A549 (cell line): ENCODE results near the gene NEIL3. TPM values are rescaled to one million over a fixed set of nuclear protein-coding genes. Genes with fewer than 3 reads are reported as not detected.

Source experiments
- ATAC-seq, 2 experiments: fragments of 200-7000 bp in 1 of 2; fragments of >200 bp in 1 of 2; cut with Nextera tagmentation in 1 of 2; cut with Tn5 transposase in 1 of 2; 3 replicates each; pipeline versions ENCODE4 v1.8.0 to v1.9.1; 2018 to 2020; ENCODE audit warnings: mild to moderate bottlenecking in 1 of 2, moderate library complexity in 1 of 2
- CTCF ChIA-PET: fragments of 300-600 bp; sonication (Branson Sonifier 250); formaldehyde crosslinking; extraction: SDS; loops from one replicate; lab custom pipeline; 2021; ENCODE audit warnings: antibody characterized with exemption, inconsistent platforms; lab: Yijun Ruan, JAX
- POLR2A ChIA-PET: fragments of 350-600 bp; formaldehyde crosslinking; extraction: SDS; loops from one replicate; lab custom pipeline; 2021; ENCODE audit warnings: antibody characterized with exemption, inconsistent platforms; lab: Yijun Ruan, JAX
- DNase-seq, 2 experiments: peaks; one replicate each; pipeline versions ENCODE4 v3.0.0 to v3.0.0-alpha.2; 2011 to 2016; ENCODE audit warnings: low read depth in 1 of 2, low spot score in 1 of 2
- FAIRE-seq: peaks from 2 replicates; lab custom pipeline; 2011; peaks lifted over from hg19 to GRCh38; lab: Jason Lieb, UNC
- H3K27ac ChIP-seq, 2 experiments: fragments of >200 bp; sonication (Bioruptor Twin); formaldehyde crosslinking; 3 replicates each; pipeline ENCODE4 v1.5.1; 2016 to 2017
- H3K4me1 ChIP-seq: fragments of >200 bp; sonication (Bioruptor Twin); formaldehyde crosslinking; 3 replicates; pipeline ENCODE4 v1.6.1; 2016
- H3K4me2 ChIP-seq: fragments of >200 bp; sonication (Bioruptor Twin); formaldehyde crosslinking; 3 replicates; pipeline ENCODE4 v1.6.1; 2016
- H3K4me3 ChIP-seq: fragments of >200 bp; sonication (Bioruptor Twin); formaldehyde crosslinking; 3 replicates; pipeline ENCODE4 v1.5.1; 2016
- H3K9me3 ChIP-seq: fragments of >200 bp; sonication (Bioruptor Twin); formaldehyde crosslinking; 3 replicates; pipeline ENCODE4 v1.6.1; 2016
- CBX2 ChIP-seq: fragments of 200-600 bp; sonication (generic); IDR thresholded peaks from 2 replicates; pipeline ENCODE4 v1.6.1; 2016; ENCODE audit warnings: low read depth, mild to moderate bottlenecking, borderline replicate concordance
- CBX8 ChIP-seq: fragments of 200-600 bp; sonication (generic); IDR thresholded peaks from 2 replicates; pipeline ENCODE4 v1.6.1; 2016
- CEBPB ChIP-seq, 2 experiments: fragments of >200 bp in 1 of 2; sonication (Bioruptor Twin) in 1 of 2; formaldehyde crosslinking in 1 of 2; IDR thresholded peaks; 2 replicates each; pipeline ENCODE4 v1.6.1; 2012 to 2016
- CHD4 ChIP-seq: fragments of 200-600 bp; sonication (generic); IDR thresholded peaks from 2 replicates; pipeline ENCODE4 v1.6.1; 2016; ENCODE audit warnings: antibody characterized with exemption, mild to moderate bottlenecking, borderline replicate concordance
- EHF ChIP-seq: fragments of 250-450 bp; sonication (Bioruptor Pico); IDR thresholded peaks from 2 replicates; pipeline ENCODE4 v1.5.0; 2020; ENCODE audit warnings: mild to moderate bottlenecking
- EHMT2 ChIP-seq: fragments of 200-600 bp; sonication (generic); IDR thresholded peaks from 2 replicates; pipeline ENCODE4 v1.6.1; 2016; ENCODE audit warnings: antibody characterized with exemption, low read depth, mild to moderate bottlenecking, moderate library complexity
- EP300 ChIP-seq, 2 experiments: fragments of >200 bp; sonication (Bioruptor Twin); formaldehyde crosslinking; IDR thresholded peaks; 2 replicates in 1 of 2; 3 replicates in 1 of 2; pipeline ENCODE4 v1.6.1; 2016 to 2017
- ESRRA ChIP-seq: fragments of 150-350 bp; IDR thresholded peaks from 2 replicates; pipeline ENCODE4 v1.6.1; 2014; ENCODE audit warnings: mild to moderate bottlenecking, low read length, borderline replicate concordance
- GATA3 ChIP-seq: IDR thresholded peaks from 2 replicates; pipeline ENCODE4 v1.6.1; 2012; ENCODE audit warnings: borderline replicate concordance
- HDAC2 ChIP-seq: fragments of 200-600 bp; sonication (generic); IDR thresholded peaks from 2 replicates; pipeline ENCODE4 v1.6.1; 2016
- HES2 ChIP-seq: fragments of >200 bp; sonication (Bioruptor Twin); formaldehyde crosslinking; IDR thresholded peaks from 2 replicates; pipeline ENCODE4 v1.6.1; 2016
- HEYL ChIP-seq: fragments of 250-450 bp; sonication (Bioruptor Pico); IDR thresholded peaks from 2 replicates; pipeline ENCODE4 v1.8.0; 2021; ENCODE audit warnings: mild to moderate bottlenecking, moderate library complexity
- HOXA7 ChIP-seq: fragments of 250-450 bp; sonication (Bioruptor Pico); IDR thresholded peaks from 2 replicates; pipeline ENCODE4 v1.5.0; 2020; ENCODE audit warnings: mild to moderate bottlenecking, moderate library complexity
- HOXB5 ChIP-seq: fragments of 250-450 bp; sonication (Bioruptor Pico); IDR thresholded peaks from 2 replicates; pipeline ENCODE4 v1.5.0; 2020; ENCODE audit warnings: mild to moderate bottlenecking, moderate library complexity
- MAX ChIP-seq: IDR thresholded peaks from 2 replicates; pipeline ENCODE4 v1.6.1; 2012
- MAZ ChIP-seq: fragments of 150-350 bp; IDR thresholded peaks from 2 replicates; pipeline ENCODE4 v1.6.1; 2014; ENCODE audit warnings: antibody characterized with exemption, low read depth, low read length, borderline replicate concordance
- NR3C1 ChIP-seq: fragments of >200 bp; sonication (Bioruptor Twin); formaldehyde crosslinking; IDR thresholded peaks from 3 replicates; pipeline ENCODE4 v1.6.1; 2017
- SMC3 ChIP-seq: fragments of >200 bp; sonication (Bioruptor Twin); formaldehyde crosslinking; IDR thresholded peaks from 3 replicates; pipeline ENCODE4 v1.6.1; 2018; ENCODE audit warnings: inconsistent platforms
- SREBF2 ChIP-seq: fragments of 450-650 bp; IDR thresholded peaks from 2 replicates; pipeline ENCODE4 v1.6.1; 2014; ENCODE audit warnings: mild to moderate bottlenecking, moderate library complexity
- ZNF302 ChIP-seq: fragments of 250-450 bp; sonication (Bioruptor Pico); IDR thresholded peaks from 2 replicates; pipeline ENCODE4 v1.9.0; 2021; ENCODE audit warnings: inconsistent platforms, mild to moderate bottlenecking, moderate library complexity
- WGBS: methylation state at CpG from one replicate; pipeline ENCODE4 v1.1.6; 2017; ENCODE audit errors: missing lambda C conversion rate; 5-methylcytosine and 5-hydroxymethylcytosine counted together
- polyA plus RNA-seq, 4 experiments: library from polyadenylated mRNA; depleted of rRNA in 3 of 4; stranded (reverse); fragments of >200 nt; fragmentation: RNase III in 1 of 4; extraction: RNeasy Plus Mini Kit Qiagen cat#74134 plus additional on column Dnase treatment in 1 of 4; gene quantifications; 2 replicates in 3 of 4; 3 replicates in 1 of 4; pipeline ENCODE4 v1.2.3, GENCODE V29; 2011 to 2017
- TF ChIP-seq, protein P1 (sequence below): IDR thresholded peaks from 2 replicates; pipeline ENCODE4 v1.6.1; 2012; ENCODE audit warnings: low read depth, borderline replicate concordance

The NEIL3 gene
- polyA plus RNA-seq, 2 of the 4 experiments (the other 2 are of a cell fraction): 23.4 to 42.0 TPM

- no peak for DNase-seq
- no peak for FAIRE-seq
- H3K27ac ChIP-seq: no peak overlapping the region
- no peaks in the 10 kb centered on the region for H3K9me3 ChIP-seq
- no peak overlapping the region for H3K4me2 ChIP-seq
- no peak overlapping the region for H3K4me3 ChIP-seq
- 65% methylated on average over 2 of the region's 2 CpGs for WGBS
- ATAC-seq: no peak
- no peaks in the 10 kb centered on the region for H3K4me1 ChIP-seq
- TF ChIP-seq ESRRA (no peak), CHD4 (no peak), MAX (no peak), EHF (no peak), HOXB5 (CRISPR knock-in tag) (no peak), HOXA7 (no peak), EHMT2 (no peak), HES2 (no peak), SREBF2 (no peak), CEBPB (IDR thresholded peaks at IDR 0.05) (no peak)
- TF ChIP-seq, protein P1, sequence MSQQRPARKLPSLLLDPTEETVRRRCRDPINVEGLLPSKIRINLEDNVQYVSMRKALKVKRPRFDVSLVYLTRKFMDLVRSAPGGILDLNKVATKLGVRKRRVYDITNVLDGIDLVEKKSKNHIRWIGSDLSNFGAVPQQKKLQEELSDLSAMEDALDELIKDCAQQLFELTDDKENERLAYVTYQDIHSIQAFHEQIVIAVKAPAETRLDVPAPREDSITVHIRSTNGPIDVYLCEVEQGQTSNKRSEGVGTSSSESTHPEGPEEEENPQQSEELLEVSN: no peak
- CTCF ChIA-PET: no interaction called here
- POLR2A ChIA-PET: no interaction called here
Observed at GRCh38 chr4:177385576-177386277, 76.1 kb downstream of the NEIL3 start.

DNA sequence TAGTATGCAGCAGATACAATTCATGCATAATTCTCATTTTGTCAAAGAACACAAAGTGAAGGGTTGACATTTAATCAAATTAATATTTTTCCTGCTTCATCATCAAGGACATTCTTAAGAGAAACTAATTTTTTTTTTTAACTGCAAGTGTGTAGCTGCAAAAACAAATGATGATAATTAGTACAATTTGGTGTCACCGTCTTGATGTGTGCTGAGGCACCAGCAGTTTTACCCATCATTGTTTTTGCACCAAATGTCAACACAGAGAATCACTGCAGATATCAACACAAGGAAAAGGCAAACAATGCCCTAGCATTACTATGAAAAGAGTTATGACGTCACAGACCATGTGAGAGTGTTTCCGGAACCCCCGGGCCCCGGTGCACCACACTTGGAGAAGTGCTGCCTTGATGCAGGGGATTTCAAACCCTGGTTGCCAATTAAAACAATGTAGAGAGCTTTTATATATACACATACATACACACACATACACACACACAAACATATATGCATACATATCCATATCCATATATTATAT is 76.7 kb downstream of the NEIL3 start:
- no peak overlapping the region for H3K27ac ChIP-seq
- ChIA-PET POLR2A (no interaction called here), CTCF (interaction anchor here (0.7 kb wide), 1 partner anchor 22 kb away, joined by 3 read pairs; no protein-coding TSS in a partner anchor)
- H3K4me3 ChIP-seq: no peak overlapping the region
- DNase-seq: no peak
- no peak for TF ChIP-seq CHD4
- TF ChIP-seq SREBF2: no peak
- no peak for TF ChIP-seq HEYL (CRISPR knock-in tag)
- TF ChIP-seq EP300 (IDR thresholded peaks at IDR 0.05): no peak
- no peak for TF ChIP-seq SMC3
- TF ChIP-seq CEBPB (IDR thresholded peaks at IDR 0.05): no peak
- no peak for TF ChIP-seq EHMT2
- no peak for TF ChIP-seq CBX8
- TF ChIP-seq MAZ: no peak
- TF ChIP-seq HDAC2: no peak
- TF ChIP-seq HES2: no peak
- no peak for TF ChIP-seq ZNF302 (CRISPR knock-in tag)
- TF ChIP-seq NR3C1: no peak
- no peak overlapping the region for H3K4me2 ChIP-seq
- FAIRE-seq: no peak
- WGBS: 69% methylated on average over 5 of the region's 5 CpGs
- no peak for ATAC-seq
- no peaks in the 10 kb centered on the region for H3K9me3 ChIP-seq
- H3K4me1 ChIP-seq: no peaks in the 10 kb centered on the region

DNA sequence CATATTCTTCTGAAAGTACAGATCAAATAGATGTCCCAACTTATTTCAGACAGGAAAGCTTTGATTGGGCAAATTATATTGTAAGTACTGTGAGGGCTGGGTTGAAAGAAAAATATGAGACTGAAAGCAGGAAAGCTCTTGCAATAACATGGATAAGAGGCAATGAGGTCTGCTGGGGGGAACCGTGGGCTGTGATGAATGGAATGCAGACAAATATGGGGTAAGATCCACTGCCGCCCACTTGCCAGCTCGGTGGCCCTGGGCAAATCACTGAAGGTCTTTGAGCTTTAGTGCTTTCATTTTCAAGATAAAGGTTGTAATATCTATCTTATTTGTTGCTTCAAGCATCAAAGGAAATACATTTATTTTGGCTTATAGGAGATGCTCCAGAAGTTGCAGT is 81.6 kb downstream of the NEIL3 start:
- WGBS: 78% methylated on average over 3 of the region's 3 CpGs
- POLR2A ChIA-PET: no interaction called here
- DNase-seq: no peak
- no peak for TF ChIP-seq EHMT2
- TF ChIP-seq GATA3: no peak
- no peak for TF ChIP-seq CBX2
- TF ChIP-seq, all 56 proteins: peak for 0
- Histone ChIP-seq H3K4me3 (no peak overlapping the region), H3K9me3 (no peaks in the 10 kb centered on the region), H3K27ac (no peak overlapping the region), H3K4me1 (no peaks in the 10 kb centered on the region), H3K4me2 (no peak overlapping the region)
- ATAC-seq: no peak
- CTCF ChIA-PET: no interaction called here
- FAIRE-seq: no peak
